ENCODE measurements around the gene MEGF10.

DNA sequence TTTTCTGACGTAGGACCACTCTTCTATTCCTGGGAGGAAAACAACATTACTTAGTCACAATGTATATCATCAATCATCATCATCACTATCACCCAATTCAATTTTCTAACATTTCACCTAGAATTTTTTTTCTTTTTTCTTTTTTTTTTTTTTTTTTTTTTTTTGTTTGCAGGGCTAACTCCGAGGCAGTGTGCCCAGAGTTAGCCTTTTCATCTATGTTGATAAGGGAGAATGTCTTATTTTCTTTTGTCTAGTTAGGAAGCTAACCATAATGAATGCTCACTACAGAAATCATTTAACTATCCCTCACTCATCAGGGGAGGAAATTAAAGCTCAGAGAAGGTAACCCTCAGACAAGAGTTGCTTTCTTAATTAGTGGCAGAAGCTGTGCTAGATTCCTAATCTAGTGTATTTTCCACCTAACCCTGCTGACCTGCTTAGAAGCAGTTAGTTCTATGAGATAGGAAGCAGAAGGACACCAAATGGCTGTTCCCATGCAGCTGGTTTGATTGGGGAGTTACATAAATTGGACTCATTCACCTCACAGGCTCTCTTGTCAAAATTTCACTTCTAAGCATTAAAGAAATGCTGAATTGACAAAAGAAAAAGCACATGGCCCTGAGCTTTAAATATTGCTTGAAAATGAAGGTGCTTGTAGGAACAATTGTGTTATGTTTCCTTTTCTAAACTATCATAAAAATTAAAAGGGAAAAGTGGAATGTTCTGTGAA lies 218.2 kb downstream of the MEGF10 start:
- TF ChIP-seq, protein P1, sequence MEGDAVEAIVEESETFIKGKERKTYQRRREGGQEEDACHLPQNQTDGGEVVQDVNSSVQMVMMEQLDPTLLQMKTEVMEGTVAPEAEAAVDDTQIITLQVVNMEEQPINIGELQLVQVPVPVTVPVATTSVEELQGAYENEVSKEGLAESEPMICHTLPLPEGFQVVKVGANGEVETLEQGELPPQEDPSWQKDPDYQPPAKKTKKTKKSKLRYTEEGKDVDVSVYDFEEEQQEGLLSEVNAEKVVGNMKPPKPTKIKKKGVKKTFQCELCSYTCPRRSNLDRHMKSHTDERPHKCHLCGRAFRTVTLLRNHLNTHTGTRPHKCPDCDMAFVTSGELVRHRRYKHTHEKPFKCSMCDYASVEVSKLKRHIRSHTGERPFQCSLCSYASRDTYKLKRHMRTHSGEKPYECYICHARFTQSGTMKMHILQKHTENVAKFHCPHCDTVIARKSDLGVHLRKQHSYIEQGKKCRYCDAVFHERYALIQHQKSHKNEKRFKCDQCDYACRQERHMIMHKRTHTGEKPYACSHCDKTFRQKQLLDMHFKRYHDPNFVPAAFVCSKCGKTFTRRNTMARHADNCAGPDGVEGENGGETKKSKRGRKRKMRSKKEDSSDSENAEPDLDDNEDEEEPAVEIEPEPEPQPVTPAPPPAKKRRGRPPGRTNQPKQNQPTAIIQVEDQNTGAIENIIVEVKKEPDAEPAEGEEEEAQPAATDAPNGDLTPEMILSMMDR (IDR thresholded peaks at IDR 0.05), result no peak
- TF ChIP-seq POLR2AphosphoS5 (IDR thresholded peaks at IDR 0.05) (no peak), POLR2A (IDR thresholded peaks at IDR 0.05) (no peak)

Measured in gastroesophageal sphincter (tissue), 3 donors.